Heart left ventricle (tissue), 16 donors: ENCODE data around the gene CEP170. TPM values are rescaled to one million over a fixed set of nuclear protein-coding genes. Genes with fewer than 3 reads are reported as not detected.
A peak's percentile ranks its signal among the peaks of the same experiment; 100 is the strongest.

Experiments
- ATAC-seq, 4 donors: fragments of 200-7000 bp; cut with Tn5 transposase; one replicate each; pipeline ENCODE4 v1.9.1; 2020 to 2022; ENCODE audit warnings: moderate library complexity in 4 of 4, mild to moderate bottlenecking in 3 of 4, moderate number of reproducible peaks in 1 of 4
- DNase-seq, 5 donors: peaks; one replicate each; pipeline ENCODE4 v3.0.0-alpha.2; 2020
- H3K27ac ChIP-seq, 12 donors: fragments of 200-600 bp; sonication (generic) in 4 of 12; one replicate each; pipeline versions ENCODE4 v1.5.0 to v1.8.0; 2016 to 2022; ENCODE audit warnings: mild to moderate bottlenecking in 2 of 12
- H3K27me3 ChIP-seq, 9 donors: fragments of 200-600 bp; sonication (generic) in 2 of 9; one replicate each; pipeline versions ENCODE4 v1.5.1 to v1.8.0; 2016 to 2022; ENCODE audit warnings: mild to moderate bottlenecking in 3 of 9
- H3K36me3 ChIP-seq, 9 donors: fragments of 200-600 bp; sonication (generic) in 2 of 9; one replicate each; pipeline versions ENCODE4 v1.5.0 to v1.8.0; 2018 to 2022; ENCODE audit warnings: mild to moderate bottlenecking in 2 of 9
- H3K4me1 ChIP-seq, 12 donors: fragments of 200-600 bp; sonication (generic) in 4 of 12; one replicate each; pipeline versions ENCODE4 v1.5.0 to v1.8.0; 2016 to 2022; ENCODE audit warnings: mild to moderate bottlenecking in 3 of 12
- H3K4me3 ChIP-seq, 12 donors: fragments of 200-600 bp; sonication (generic) in 4 of 12; one replicate each; pipeline versions ENCODE4 v1.5.0 to v1.8.0; 2017 to 2022; ENCODE audit warnings: mild to moderate bottlenecking in 9 of 12, moderate library complexity in 4 of 12
- H3K9me3 ChIP-seq, 12 donors: fragments of 200-600 bp; sonication (generic) in 4 of 12; one replicate each; pipeline versions ENCODE4 v1.5.0 to v1.8.0; 2016 to 2022; ENCODE audit warnings: mild to moderate bottlenecking in 1 of 12
- POLR2A ChIP-seq, 2 donors: fragments of 450-650 bp; IDR thresholded peaks; one replicate each; pipeline ENCODE4 v1.6.1; 2017; ENCODE audit warnings: antibody characterized with exemption in 2 of 2, mild to moderate bottlenecking in 2 of 2, moderate library complexity in 2 of 2
- WGBS, 4 donors: extraction: QIAGEN DNeasy Blood & Tissue Kit in 2 of 4; methylation state at CpG; one replicate each; pipeline versions ENCODE4 v1.1.5 to v1.1.7; 2013 to 2018; 5-methylcytosine and 5-hydroxymethylcytosine counted together
- intact Hi-C, 10 donors: fragments of 100-400 bp; cut with DNase I; formaldehyde crosslinking; loops; one replicate each; pipeline versions ENCODE4 v1.11.1 to v1.14.2; 2022
- polyA plus RNA-seq, 2 donors: library from polyadenylated mRNA; stranded (reverse); fragments of 200-250 nt; gene quantifications; one replicate each; pipeline ENCODE4 v1.2.3, GENCODE V29; 2013
- total RNA-seq, 9 donors: library from RNA; depleted of rRNA in 2 of 9; stranded (reverse); fragments of >200 nt in 2 of 9; fragmentation: NEBNext Ultra II Directional in 3 of 9; extraction: Animal tissue kit (Norgen Biotek cat#: 25700) in 3 of 9; gene quantifications; one replicate each; pipeline versions ENCODE4 v1.1.0 to v1.2.4, GENCODE V29; 2016 to 2023
- TF ChIP-seq, protein P1 (sequence below), 12 donors: fragments of 200-600 bp; sonication (generic) in 4 of 12; IDR thresholded peaks; one replicate each; pipeline versions ENCODE4 v1.5.0 to v1.8.0; 2018 to 2022; ENCODE audit warnings: antibody characterized with exemption in 12 of 12, mild to moderate bottlenecking in 5 of 12
- donor health status: ischemic (EF 13 %, LVEDD 7.1; RV severe dilation, severe dysfunction).
- donor health status: healthy with polysubstance abuse.
- donor health status: DM: no; HTN: yes; CAD: no.
- donor health status: DM: no; HTN: no; CAD: no.
- donor health status: ischemic (EF 25% LVEDD 6.9; RV normal size, moderate dysfunction).
- donor health status: ischemic (EF 25% LVEDD 5.7; RV mildly dilated, moderate dysfunction).
- donor health status: healthy.
- donor health status: DM: yes; HTN: yes; CAD: no.
- donor health status: ischemic (EF 35%, LVEDD 5.7; RV mildly dilated, moderate dysfunction).
- donor health status: nonischemic (EF 11% LVEDD 7.7; RV severe dilation, severe dysfunction).
- donor health status: DM: yes; HTN: yes; CAD: no.
- donor health status: PGD.
- donor health status: ischemic (EF 29% LVEDD 5.4; RV normal size, mild dysfunction).
- donor health status: nonischemic (EF 23%, LVEDD 6.1; RV moderate dilation, normal function).

The CEP170 gene
- total and polyA plus RNA-seq, 11 donors: 9.7 to 70.3 (median 37.7) TPM

DNA sequence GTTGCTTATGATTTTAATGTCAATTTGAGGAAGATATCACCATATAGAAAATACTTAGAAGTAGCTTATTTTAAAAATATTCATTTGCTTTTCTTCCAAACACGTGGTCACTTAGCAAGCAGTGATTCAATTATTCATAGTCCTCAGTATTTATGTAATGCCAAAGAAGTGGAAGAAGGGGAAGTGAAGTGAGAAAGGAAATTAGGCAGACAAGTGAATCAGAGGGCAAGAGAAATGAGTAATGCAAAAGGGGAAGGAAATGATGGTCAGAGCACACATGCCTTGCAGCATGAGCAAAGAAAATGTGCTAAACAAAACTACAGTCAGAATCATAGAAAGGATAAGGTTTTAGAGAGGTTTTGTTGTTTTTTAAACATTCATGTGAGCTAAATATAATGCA, 32.6 kb upstream of the CEP170 start:
- ATAC-seq: peak; percentile 55 to 93 (median 88)
- H3K4me1 ChIP-seq: peaks cover 0 to 50% (median 4%) of the 10 kb centered on the region in 12 donors
- intact Hi-C loops: no loop called here
- H3K9me3 ChIP-seq: peaks cover 0 to 6% (median 0%) of the 10 kb centered on the region in 12 donors
- H3K27ac ChIP-seq: peak overlapping the region in 8 of 12 donors; percentile 11 to 93 (median 56)
- DNase-seq: no peak
- no peak overlapping the region for H3K4me3 ChIP-seq
- TF ChIP-seq, protein P1, sequence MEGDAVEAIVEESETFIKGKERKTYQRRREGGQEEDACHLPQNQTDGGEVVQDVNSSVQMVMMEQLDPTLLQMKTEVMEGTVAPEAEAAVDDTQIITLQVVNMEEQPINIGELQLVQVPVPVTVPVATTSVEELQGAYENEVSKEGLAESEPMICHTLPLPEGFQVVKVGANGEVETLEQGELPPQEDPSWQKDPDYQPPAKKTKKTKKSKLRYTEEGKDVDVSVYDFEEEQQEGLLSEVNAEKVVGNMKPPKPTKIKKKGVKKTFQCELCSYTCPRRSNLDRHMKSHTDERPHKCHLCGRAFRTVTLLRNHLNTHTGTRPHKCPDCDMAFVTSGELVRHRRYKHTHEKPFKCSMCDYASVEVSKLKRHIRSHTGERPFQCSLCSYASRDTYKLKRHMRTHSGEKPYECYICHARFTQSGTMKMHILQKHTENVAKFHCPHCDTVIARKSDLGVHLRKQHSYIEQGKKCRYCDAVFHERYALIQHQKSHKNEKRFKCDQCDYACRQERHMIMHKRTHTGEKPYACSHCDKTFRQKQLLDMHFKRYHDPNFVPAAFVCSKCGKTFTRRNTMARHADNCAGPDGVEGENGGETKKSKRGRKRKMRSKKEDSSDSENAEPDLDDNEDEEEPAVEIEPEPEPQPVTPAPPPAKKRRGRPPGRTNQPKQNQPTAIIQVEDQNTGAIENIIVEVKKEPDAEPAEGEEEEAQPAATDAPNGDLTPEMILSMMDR (IDR thresholded peaks at IDR 0.05): no peak
- TF ChIP-seq POLR2A (IDR thresholded peaks at IDR 0.05): no peak
- H3K27me3 ChIP-seq: no peaks in the 10 kb centered on the region
- 28 to 42% (median 29%) methylated on average over 1 of the region's 1 CpG for WGBS, 4 donors
- H3K36me3 ChIP-seq: peaks cover 0 to 78% (median 23%) of the 10 kb centered on the region in 9 donors

DNA sequence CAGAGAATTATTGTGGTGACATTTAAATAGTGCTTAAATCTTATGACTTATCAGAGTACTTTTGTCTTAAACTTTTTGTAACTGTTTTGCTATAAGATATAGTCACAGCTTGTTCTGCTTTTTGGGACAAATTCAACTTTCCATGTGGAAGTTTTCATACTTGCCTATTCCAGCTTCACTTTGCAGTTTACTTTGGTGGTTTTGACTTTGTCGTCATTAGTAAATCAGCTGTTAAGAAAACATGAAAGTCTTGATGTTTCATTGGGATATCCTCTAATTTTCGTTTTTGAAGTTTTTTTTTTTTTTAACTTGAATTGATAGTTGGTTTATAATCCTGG, 32.0 kb upstream of the CEP170 start:
- Histone ChIP-seq H3K27me3 (no peaks in the 10 kb centered on the region), H3K4me3 (no peak overlapping the region), H3K9me3 (peaks cover 0 to 11% (median 0%) of the 10 kb centered on the region in 12 donors), H3K4me1 (peaks cover 0 to 50% (median 4%) of the 10 kb centered on the region in 12 donors), H3K36me3 (peaks cover 0 to 78% (median 27%) of the 10 kb centered on the region in 9 donors), H3K27ac (peak overlapping the region in 10 of 12 donors; percentile 11 to 93 (median 44))
- intact Hi-C loops: no loop called here
- ATAC-seq (peak in 2 of 4 donors; percentile 51 to 59), DNase-seq (no peak)
- no peak for TF ChIP-seq POLR2A (IDR thresholded peaks at IDR 0.05)
- TF ChIP-seq, protein P1 (IDR thresholded peaks at IDR 0.05): no peak
- 62 to 66% (median 64%) methylated on average over 2 of the region's 2 CpGs for WGBS, 4 donors

DNA sequence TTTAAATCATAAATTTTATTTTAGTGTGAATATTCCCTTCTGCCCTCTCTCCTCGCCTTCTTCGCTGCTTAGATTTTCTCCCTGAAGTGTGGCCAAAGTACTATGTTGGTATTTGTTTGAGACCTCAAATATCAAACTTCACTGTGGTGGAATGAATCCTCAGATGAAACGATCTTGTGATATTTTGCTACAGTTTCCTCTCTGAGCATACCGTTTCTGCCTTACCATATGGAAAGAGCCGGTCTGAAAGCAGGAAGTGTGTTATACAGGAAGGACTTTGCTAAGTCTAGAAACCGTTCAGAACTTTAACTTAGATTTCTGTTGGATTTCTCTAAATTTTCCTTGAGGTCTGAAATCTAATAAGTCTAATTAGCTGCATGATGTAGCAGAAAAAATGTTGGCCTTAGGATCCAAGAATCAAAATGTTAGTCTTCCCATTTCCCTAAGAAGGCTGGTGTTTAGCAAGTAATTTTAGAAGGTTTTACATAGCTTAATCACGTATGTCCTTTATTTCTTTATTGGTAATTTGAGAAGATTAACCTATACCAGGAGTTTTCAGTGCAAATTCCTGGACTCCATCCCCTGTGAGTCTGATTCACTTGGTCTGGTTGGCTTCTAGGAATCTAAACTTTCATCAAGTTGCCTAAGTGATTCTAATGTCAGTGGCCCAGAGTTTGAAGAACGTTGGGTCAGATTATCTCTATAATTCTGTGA, 31.5 kb upstream of the CEP170 start:
- Histone ChIP-seq H3K36me3 (peaks cover 0 to 78% (median 29%) of the 10 kb centered on the region in 9 donors), H3K9me3 (peaks cover 0 to 11% (median 0%) of the 10 kb centered on the region in 12 donors), H3K27me3 (no peaks in the 10 kb centered on the region), H3K4me1 (peaks cover 0 to 50% (median 4%) of the 10 kb centered on the region in 12 donors), H3K27ac (peak overlapping the region in 9 of 12 donors; percentile 11 to 93 (median 52)), H3K4me3 (no peak overlapping the region)
- DNase-seq: no peak
- intact Hi-C loops: no loop called here
- peak in 2 of 4 donors; percentile 57 to 59 for ATAC-seq
- WGBS, 4 donors: 59 to 67% (median 63%) methylated on average over 8 of the region's 8 CpGs
- TF ChIP-seq, protein P1 (IDR thresholded peaks at IDR 0.05): no peak
- TF ChIP-seq POLR2A (IDR thresholded peaks at IDR 0.05): no peak

DNA sequence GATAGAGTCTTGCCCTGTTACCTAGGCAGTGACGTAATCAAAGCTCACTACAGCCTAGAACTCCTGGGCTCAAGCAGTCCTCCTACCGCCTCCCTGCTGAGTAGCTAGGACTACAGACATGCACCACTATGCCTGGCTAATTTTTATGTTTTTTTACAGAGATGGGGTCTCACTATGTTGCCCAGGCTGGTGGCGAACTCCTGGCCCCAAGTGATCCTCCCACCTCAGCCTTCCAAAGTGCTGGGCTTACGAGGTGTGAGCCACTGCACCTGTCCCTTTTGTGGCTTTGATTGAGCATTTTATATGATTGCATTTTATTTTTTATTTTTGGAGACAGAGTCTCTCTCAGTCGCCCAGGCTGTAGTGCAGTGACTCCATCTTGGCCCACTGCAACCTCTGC, 26.6 kb upstream of the CEP170 start:
- WGBS, 4 donors: 96 to 100% (median 98%) methylated on average over 5 of the region's 5 CpGs
- H3K4me1 ChIP-seq: peaks cover 0 to 27% (median 0%) of the 10 kb centered on the region in 12 donors
- ATAC-seq: no peak
- intact Hi-C loops: no loop called here
- H3K27ac ChIP-seq: no peak overlapping the region
- DNase-seq: no peak
- TF ChIP-seq, protein P1 (IDR thresholded peaks at IDR 0.05): no peak
- no peak for TF ChIP-seq POLR2A (IDR thresholded peaks at IDR 0.05)
- no peaks in the 10 kb centered on the region for H3K27me3 ChIP-seq
- no peak overlapping the region for H3K4me3 ChIP-seq
- H3K36me3 ChIP-seq: peaks cover 3 to 72% (median 31%) of the 10 kb centered on the region in 9 donors
- H3K9me3 ChIP-seq: peaks cover 0 to 32% (median 6%) of the 10 kb centered on the region in 12 donors
